ENCODE data around the gene MC4R.
"Not testable (repeated sequence)": the region's sequence is repeated elsewhere in the genome, so short reads cannot be mapped to it uniquely, and the experiment has no call there.

MC4R gene

DNA sequence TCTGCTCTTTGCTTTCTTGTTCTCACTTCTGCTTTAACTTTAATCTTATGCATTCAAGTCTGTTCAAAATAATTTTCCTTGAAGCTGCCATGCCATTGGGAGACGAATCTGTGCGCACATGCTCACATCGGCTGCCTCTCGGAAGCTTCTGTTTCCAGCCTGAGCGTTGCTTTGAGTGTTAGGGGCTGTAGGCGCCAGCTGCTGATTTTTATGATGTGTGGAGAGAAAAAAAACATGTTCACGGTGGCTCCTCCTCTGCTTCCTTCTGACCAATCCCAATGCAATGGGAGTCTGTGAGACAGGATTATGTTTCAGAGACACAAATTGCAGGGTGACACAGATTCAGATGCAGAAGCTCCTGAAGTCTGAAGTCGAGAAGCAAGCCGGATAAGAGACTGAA lies at the start of gene MC4R:
MC4R (minus strand) TSS at position 180 of the 400 bp plus-strand sequence. CDS start 426 bp downstream, outside the sequence.
- no peak for DNase-seq (ENCODE audit: low read depth)

DNA sequence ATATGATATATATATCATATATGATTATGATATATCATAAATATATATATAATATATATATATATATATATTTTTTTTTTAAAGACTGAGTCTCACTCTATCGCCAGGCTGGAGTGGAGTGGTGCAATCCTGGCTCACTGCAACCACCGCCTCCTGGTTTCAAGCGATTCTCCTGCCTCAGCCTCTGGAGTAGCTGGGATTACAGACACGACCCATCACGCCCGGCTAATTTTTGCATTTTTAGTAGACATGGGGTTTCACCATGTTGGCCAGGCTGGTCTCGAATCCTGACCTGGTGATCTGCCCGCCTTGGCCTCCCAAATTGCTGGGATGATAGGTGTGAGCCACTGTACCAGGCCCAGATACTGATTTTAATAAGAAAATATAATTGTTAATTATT lies 49.7 kb upstream of the MC4R start:
- DNase-seq (ENCODE audit: low read depth), result not testable (repeated sequence)

- no peak for DNase-seq (ENCODE audit: low read depth)
Observed at GRCh38 chr18:60421356-60422118, 49.0 kb upstream of the MC4R start.

DNA sequence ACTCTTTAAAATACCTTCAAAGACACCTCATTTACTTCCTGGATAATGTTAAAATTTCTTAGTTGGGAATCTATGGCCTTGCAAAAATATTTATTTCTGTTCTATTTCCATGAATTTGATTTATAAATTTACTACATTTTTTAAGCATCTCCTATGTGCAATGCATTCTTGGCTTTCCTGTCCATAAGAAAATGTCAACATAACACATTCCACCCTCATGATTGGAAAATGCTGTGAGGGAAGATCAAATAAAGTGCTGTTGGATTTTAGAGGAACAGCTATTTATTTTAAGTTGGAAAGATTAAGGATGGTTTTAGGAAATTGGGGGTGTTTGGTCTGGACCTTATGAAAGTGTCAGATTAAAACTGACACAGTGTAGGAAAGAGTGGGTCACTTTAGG lies 45.4 kb upstream of the MC4R start:
- no peak for DNase-seq (ENCODE audit: low read depth)

DNA sequence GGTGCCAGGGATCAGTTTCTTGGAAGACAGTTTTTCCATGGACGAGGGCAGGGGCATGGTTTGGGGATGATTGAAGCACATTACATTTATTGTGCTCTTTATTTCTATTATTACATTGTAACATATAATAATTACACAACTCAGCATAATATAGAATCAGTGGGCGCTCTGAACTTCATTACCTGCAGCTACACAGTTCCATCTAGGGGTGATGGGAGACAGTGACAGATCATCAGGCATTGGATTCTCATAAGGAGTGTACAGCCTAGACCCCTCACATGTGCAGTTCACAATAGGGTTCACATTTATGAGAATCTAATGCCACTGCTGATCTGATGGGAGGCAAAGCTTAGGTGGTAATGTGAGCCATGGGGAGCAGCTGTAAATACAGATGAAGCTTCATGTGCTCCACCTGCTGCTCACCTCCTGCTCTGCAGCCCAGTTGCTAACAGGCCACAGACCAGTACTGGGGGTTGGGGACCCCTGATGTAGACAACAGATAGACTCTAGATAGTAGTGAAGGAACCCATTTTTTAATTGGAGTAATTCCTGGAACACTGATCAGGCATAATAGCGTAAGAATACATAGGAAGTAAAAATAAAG lies 41.5 kb upstream of the MC4R start:
- no peak for DNase-seq (ENCODE audit: low read depth)

DNA sequence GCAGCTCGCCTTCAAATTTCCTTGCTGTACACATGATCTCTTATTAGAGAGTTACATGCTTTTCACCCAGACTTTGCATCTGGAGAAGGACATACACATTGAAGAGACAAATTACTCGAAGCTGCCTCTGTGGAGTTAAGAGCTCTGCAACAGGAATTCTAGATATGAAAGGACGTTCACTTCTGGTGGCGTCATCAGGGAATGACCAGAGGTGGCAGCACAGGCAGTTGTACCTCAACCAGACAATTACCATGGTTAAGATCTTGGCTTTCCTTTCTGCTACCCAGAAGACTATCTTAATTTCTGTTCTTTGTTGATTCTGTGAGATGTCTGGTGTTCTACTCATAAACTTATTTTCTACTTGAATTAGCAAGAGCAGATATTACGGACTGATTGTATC lies 39.1 kb upstream of the MC4R start:
- no peak for DNase-seq (ENCODE audit: low read depth)

DNA sequence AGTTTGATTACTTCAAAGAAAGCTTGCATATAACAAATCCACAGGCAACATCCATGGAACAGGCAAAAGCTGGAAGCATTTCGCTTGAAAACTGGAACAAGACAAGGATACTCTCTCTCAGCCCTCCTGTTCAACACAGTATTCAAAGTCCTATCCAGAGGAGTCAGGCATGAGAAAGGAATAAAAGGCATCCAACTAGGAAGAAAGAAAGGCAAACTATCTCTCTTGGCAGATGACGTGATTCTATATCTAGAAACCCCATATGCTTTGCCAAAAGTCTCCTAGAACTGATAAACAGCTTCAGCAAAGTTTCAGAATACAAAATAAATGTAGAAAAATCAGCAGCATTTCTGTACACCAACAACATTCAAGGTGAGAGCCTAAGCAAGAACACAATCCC lies 34.1 kb upstream of the MC4R start:
- DNase-seq (ENCODE audit: low read depth), result no peak

- DNase-seq (ENCODE audit: low read depth), result no peak
Observed at GRCh38 chr18:60404486-60405085, 32.0 kb upstream of the MC4R start.

GRCh38 chr18:60401346-60401745 lies 28.8 kb upstream of the MC4R start:
- no peak for DNase-seq (ENCODE audit: low read depth)

GRCh38 chr18:60391571-60392226 lies 19.1 kb upstream of the MC4R start:
- DNase-seq (ENCODE audit: low read depth), result no peak

GRCh38 chr18:60389314-60389713 lies 16.7 kb upstream of the MC4R start:
- DNase-seq (ENCODE audit: low read depth), result no peak

GRCh38 chr18:60385693-60386092 lies 13.1 kb upstream of the MC4R start:
- DNase-seq (ENCODE audit: low read depth), result no peak

DNA sequence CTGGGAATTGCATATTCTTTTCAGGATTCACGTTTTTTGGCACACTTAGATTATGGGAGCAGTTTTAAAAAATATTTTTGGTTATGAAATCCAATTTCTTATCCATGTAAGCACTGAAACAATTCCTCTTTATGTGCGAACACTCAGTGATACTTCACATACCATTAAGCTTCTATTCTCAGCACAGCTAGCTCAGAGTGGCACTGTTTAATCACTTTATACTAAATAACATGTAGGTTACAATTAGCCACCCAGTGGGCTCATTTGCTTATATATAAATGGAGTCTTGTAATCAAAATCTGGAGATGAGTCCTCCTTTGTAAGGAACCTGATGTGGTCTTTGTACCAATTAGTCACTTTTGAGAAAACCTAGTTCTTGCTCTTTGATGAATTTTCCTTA lies 11.3 kb upstream of the MC4R start:
- no peak for DNase-seq (ENCODE audit: low read depth)

DNA sequence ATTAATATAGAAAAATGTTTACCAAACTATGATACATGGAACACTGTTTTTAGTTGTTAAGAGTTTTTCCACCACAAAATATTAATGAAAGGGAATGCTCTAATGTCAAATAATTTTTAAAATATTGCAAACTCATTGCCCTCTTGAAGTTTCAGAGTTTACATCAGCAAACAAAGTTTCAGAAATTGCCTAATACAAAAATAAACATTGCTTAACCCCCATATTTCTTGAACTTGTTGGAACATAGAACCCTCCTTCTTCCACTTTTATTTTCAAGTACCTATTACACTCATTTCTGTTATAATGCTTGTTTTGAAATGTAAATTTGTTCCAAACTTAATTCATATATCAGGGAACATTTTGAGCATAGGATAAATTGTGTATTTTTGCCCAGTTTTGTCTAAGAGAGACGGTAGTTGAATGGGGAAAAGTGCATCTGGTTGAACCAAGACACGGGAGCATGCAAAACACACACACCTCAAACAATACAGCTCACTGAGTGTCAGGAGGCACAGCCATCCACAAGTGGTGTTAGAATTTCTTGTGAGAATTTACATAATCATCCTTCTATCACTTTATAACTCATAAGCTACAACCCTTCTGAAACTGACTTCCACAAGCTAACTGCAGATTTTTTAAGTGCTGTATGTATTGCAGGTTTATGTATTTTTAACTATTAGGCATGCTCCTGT lies 5.3 kb upstream of the MC4R start:
- no peak for DNase-seq (ENCODE audit: low read depth)

GRCh38 chr18:60372132-60372531 lies 443 bp downstream of the MC4R start:
- DNase-seq (ENCODE audit: low read depth), result no peak

DNA sequence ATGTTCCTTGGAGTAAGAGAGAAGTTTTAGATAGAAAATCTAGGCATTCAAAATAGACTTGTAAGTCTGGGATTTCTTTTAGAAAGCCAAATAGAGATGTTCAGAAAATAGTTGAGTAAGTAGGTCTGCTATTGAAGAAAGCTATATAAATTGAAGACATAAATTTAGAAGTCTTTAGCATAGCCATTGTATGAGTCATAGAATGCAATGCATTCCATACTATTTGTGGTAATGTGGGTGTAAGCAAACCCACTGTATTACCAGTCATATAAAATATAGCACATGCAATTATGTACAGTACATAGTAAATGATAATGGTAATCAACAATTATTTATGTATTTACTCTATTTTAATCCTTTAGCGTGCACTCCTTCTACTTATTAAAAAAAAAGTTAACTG lies 14.1 kb downstream of the MC4R start:
- DNase-seq (ENCODE audit: low read depth), result no peak

DNA sequence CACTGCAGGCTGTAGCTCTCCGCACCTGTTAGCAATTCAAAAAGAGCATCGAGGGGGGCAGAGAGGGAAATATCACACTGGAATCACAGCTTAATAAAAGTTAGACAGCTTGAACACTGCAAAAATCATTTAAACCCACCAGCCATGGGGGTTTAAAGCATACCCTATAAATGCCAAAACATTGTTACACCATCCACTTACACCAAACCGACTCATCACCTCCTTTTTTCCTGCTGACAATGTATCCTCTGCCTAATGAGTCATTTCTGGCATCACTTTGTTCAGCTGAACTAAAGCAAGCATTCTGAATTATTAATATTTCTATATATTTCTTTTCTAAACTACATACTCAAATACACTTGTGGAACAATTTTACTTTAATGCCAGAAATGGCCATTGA lies 21.6 kb downstream of the MC4R start:
- DNase-seq (ENCODE audit: low read depth), result no peak

DNA sequence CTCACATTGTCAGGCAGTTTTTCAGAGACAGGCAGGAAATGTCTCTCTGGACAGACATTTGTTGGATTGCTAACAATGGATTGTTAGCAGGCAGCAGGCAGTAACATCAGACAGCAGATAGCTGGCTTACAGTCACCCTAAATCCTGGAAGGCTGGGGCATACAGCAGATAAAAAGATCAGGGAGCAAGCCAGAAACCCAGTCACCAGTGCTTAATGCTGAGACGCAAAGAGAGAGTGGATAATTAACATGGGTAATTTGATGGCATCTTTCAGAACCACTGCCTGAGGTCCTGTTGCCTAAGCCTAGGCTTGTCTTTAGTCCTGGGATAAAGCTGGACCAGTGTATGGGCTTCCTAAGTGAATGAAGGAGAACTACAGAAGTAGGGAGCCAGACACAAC lies 22.4 kb downstream of the MC4R start:
- no peak for DNase-seq (ENCODE audit: low read depth)

DNA sequence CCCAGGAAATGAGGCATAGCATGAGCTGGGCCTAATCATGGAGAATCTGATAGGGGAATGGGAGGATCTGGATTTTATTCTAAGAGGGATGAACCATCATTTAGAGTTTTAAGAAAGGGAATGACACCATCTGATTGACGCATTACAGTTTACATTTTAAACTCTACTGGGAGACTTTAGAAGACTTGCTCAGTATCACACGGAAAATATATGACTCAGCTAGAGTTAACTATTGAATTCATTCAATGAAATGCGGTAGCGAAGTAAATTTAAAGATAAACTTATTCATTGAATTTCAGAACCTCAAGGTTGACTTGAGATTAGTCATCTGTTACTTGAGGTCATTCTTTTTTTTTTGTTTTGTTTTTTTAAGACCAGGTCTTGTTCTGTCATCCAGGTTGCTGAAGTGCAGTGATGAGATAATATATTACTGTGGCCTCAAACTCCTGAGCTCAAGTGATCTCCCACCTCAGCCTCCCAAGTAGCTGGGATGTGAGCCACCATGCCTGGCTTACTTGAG lies 25.0 kb downstream of the MC4R start:
- DNase-seq (ENCODE audit: low read depth), result no peak

DNA sequence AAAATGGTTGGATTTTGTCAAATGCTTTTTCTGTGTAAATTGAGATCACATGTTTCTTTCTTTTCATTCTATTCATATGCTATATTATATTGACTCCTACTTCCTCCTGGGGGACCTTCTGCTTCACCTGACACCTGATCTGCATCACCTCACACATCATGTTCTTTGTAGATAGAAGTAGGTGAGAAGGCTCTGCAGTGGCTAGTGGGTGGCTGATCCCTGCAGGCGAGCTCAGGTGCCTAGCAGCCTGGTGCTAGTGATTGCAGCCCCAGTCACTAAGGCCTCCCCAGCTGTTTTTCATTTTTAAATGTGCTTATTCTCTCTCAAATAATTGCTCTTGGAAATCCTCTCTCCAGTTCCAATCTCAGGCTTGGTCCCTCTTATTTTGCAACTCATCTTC lies 33.6 kb downstream of the MC4R start:
- no peak for DNase-seq (ENCODE audit: low read depth)

DNA sequence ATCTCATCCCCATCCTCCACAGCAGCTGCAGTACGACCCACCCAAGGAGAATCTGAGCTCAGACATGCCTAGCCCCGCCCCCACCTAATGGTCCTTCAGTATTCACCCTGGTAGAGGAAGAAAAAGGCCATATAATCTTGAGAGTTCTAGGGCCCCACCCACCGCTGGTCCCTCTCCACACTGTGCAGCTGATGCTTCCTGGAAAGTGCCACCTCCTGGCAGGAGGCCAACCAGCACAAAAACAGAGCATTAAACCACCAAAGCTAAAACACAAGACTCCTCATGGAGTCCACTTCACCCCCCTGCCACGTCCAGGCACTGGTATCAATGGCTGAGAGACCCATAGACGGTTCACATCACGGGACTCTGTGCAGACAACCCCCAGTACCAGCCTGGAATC lies 40.7 kb downstream of the MC4R start:
- no peak for DNase-seq (ENCODE audit: low read depth)

- no peak for DNase-seq (ENCODE audit: low read depth)
Observed at GRCh38 chr18:60329131-60329530, 43.4 kb downstream of the MC4R start.

Data from activated T-helper 1 cell treated with Interleukin-2 at 50 U/mL for 16 hours (primary cell).